ENCODE measurements around the gene NMD3.

The NMD3 gene

GRCh38 chr3:161212906-161213305 is 8.2 kb upstream of the NMD3 start:
- no peak overlapping the region for H3K27ac ChIP-seq
- no peak for DNase-seq
- no peaks in the 10 kb centered on the region for H3K36me3 ChIP-seq
- H3K27me3 ChIP-seq (ENCODE audit: insufficient read depth, low read depth, severe bottlenecking) = no peaks in the 10 kb centered on the region
- no peak for TF ChIP-seq CTCF (IDR thresholded peaks at IDR 0.05; ENCODE audit: low read depth, low read length)
- H3K9me3 ChIP-seq (ENCODE audit: severe bottlenecking) = no peaks in the 10 kb centered on the region
- H3K4me3 ChIP-seq (ENCODE audit: low read depth, low read length) = no peak overlapping the region

GRCh38 chr3:161213644-161214043 is 7.5 kb upstream of the NMD3 start:
- no peak for DNase-seq
- no peaks in the 10 kb centered on the region for H3K27me3 ChIP-seq (ENCODE audit: insufficient read depth, low read depth, severe bottlenecking)
- H3K27ac ChIP-seq = no peak overlapping the region
- H3K4me3 ChIP-seq (ENCODE audit: low read depth, low read length) = no peak overlapping the region
- no peak for TF ChIP-seq CTCF (IDR thresholded peaks at IDR 0.05; ENCODE audit: low read depth, low read length)
- no peaks in the 10 kb centered on the region for H3K9me3 ChIP-seq (ENCODE audit: severe bottlenecking)
- no peaks in the 10 kb centered on the region for H3K36me3 ChIP-seq

GRCh38 chr3:161215185-161215584 is 5.9 kb upstream of the NMD3 start:
- Histone ChIP-seq H3K4me3 (ENCODE audit: low read depth, low read length) (no peak overlapping the region), H3K9me3 (ENCODE audit: severe bottlenecking) (peaks cover 3% of the 10 kb centered on the region), H3K36me3 (no peaks in the 10 kb centered on the region), H3K27ac (no peak overlapping the region), H3K27me3 (ENCODE audit: insufficient read depth, low read depth, severe bottlenecking) (no peaks in the 10 kb centered on the region)
- no peak for DNase-seq
- TF ChIP-seq CTCF (IDR thresholded peaks at IDR 0.05; ENCODE audit: low read depth, low read length) = no peak

GRCh38 chr3:161217496-161217895 is 3.6 kb upstream of the NMD3 start:
- H3K27me3 ChIP-seq (ENCODE audit: insufficient read depth, low read depth, severe bottlenecking) = no peaks in the 10 kb centered on the region
- no peak overlapping the region for H3K27ac ChIP-seq
- DNase-seq = no peak

GRCh38 chr3:161219495-161219894 is 1.6 kb upstream of the NMD3 start:
- H3K36me3 ChIP-seq = peaks cover 8% of the 10 kb centered on the region
- no peak for DNase-seq
- no peak overlapping the region for H3K27ac ChIP-seq
- no peak for TF ChIP-seq CTCF (IDR thresholded peaks at IDR 0.05; ENCODE audit: low read depth, low read length)
- no peaks in the 10 kb centered on the region for H3K27me3 ChIP-seq (ENCODE audit: insufficient read depth, low read depth, severe bottlenecking)
- H3K9me3 ChIP-seq (ENCODE audit: severe bottlenecking) = peaks cover 4% of the 10 kb centered on the region
- H3K4me3 ChIP-seq (ENCODE audit: low read depth, low read length) = no peak overlapping the region

More at GRCh38 chr3:161217496-161217895, 3.6 kb upstream of the NMD3 start:
- Histone ChIP-seq H3K9me3 (ENCODE audit: severe bottlenecking) (peaks cover 4% of the 10 kb centered on the region), H3K4me3 (ENCODE audit: low read depth, low read length) (no peak overlapping the region), H3K36me3 (peaks cover 4% of the 10 kb centered on the region; the same call in 1 of the 2 replicates)
- no peak for TF ChIP-seq CTCF (IDR thresholded peaks at IDR 0.05; ENCODE audit: low read depth, low read length)
